ENCODE data around the gene ABHD5.
"Not testable (repeated sequence)": the region's sequence is repeated elsewhere in the genome, so short reads cannot be mapped to it uniquely, and the experiment has no call there.

The ABHD5 gene

GRCh38 chr3:43665011-43665410 lies 25.7 kb upstream of the ABHD5 start:
- H3K4me3 ChIP-seq (ENCODE audit: low read length); H3K4me1 ChIP-seq (ENCODE audit: control insufficient read depth, insufficient read depth, low read length); DNase-seq (ENCODE audit: low read depth); H3K36me3 ChIP-seq (ENCODE audit: control insufficient read depth, insufficient read depth, low read length, severe bottlenecking); H3K27me3 ChIP-seq (replicated peaks; ENCODE audit: control insufficient read depth, insufficient read depth, low read length); H3K9ac ChIP-seq (ENCODE audit: low read length); H3K9me3 ChIP-seq (ENCODE audit: control insufficient read depth, low read length): not testable (repeated sequence)

GRCh38 chr3:43670635-43671522 lies 19.9 kb upstream of the ABHD5 start:
- no peak overlapping the region for H3K9ac ChIP-seq (ENCODE audit: low read length)
- H3K4me3 ChIP-seq (ENCODE audit: low read length), result no peak overlapping the region
- DNase-seq (ENCODE audit: low read depth), result no peak
- H3K27me3 ChIP-seq (replicated peaks; ENCODE audit: control insufficient read depth, insufficient read depth, low read length), result no peaks in the 10 kb centered on the region
- H3K4me1 ChIP-seq (ENCODE audit: control insufficient read depth, insufficient read depth, low read length), result peaks cover 6% of the 10 kb centered on the region
- no peaks in the 10 kb centered on the region for H3K9me3 ChIP-seq (ENCODE audit: control insufficient read depth, low read length)
- H3K36me3 ChIP-seq (ENCODE audit: control insufficient read depth, insufficient read depth, low read length, severe bottlenecking), result no peaks in the 10 kb centered on the region

GRCh38 chr3:43674345-43675085 lies 16.2 kb upstream of the ABHD5 start:
- no peaks in the 10 kb centered on the region for H3K9me3 ChIP-seq (ENCODE audit: control insufficient read depth, low read length)
- no peak for DNase-seq (ENCODE audit: low read depth)

GRCh38 chr3:43675593-43675992 lies 15.1 kb upstream of the ABHD5 start:
- H3K4me3 ChIP-seq (ENCODE audit: low read length), result no peak overlapping the region
- H3K4me1 ChIP-seq (ENCODE audit: control insufficient read depth, insufficient read depth, low read length), result no peaks in the 10 kb centered on the region
- no peaks in the 10 kb centered on the region for H3K9me3 ChIP-seq (ENCODE audit: control insufficient read depth, low read length)
- DNase-seq (ENCODE audit: low read depth), result no peak
- H3K9ac ChIP-seq (ENCODE audit: low read length), result no peak overlapping the region
- no peaks in the 10 kb centered on the region for H3K36me3 ChIP-seq (ENCODE audit: control insufficient read depth, insufficient read depth, low read length, severe bottlenecking)
- no peaks in the 10 kb centered on the region for H3K27me3 ChIP-seq (replicated peaks; ENCODE audit: control insufficient read depth, insufficient read depth, low read length)

More at GRCh38 chr3:43674345-43675085, 16.2 kb upstream of the ABHD5 start:
- no peak overlapping the region for H3K9ac ChIP-seq (ENCODE audit: low read length)
- no peak overlapping the region for H3K4me3 ChIP-seq (ENCODE audit: low read length)
- H3K36me3 ChIP-seq (ENCODE audit: control insufficient read depth, insufficient read depth, low read length, severe bottlenecking), result no peaks in the 10 kb centered on the region
- no peaks in the 10 kb centered on the region for H3K4me1 ChIP-seq (ENCODE audit: control insufficient read depth, insufficient read depth, low read length)
- H3K27me3 ChIP-seq (replicated peaks; ENCODE audit: control insufficient read depth, insufficient read depth, low read length), result no peaks in the 10 kb centered on the region

- no peaks in the 10 kb centered on the region for H3K4me1 ChIP-seq (ENCODE audit: control insufficient read depth, insufficient read depth, low read length)
- no peaks in the 10 kb centered on the region for H3K9me3 ChIP-seq (ENCODE audit: control insufficient read depth, low read length)
- DNase-seq (ENCODE audit: low read depth), result no peak
- H3K4me3 ChIP-seq (ENCODE audit: low read length), result no peak overlapping the region
- H3K36me3 ChIP-seq (ENCODE audit: control insufficient read depth, insufficient read depth, low read length, severe bottlenecking), result no peaks in the 10 kb centered on the region
- H3K27me3 ChIP-seq (replicated peaks; ENCODE audit: control insufficient read depth, insufficient read depth, low read length), result no peaks in the 10 kb centered on the region
- no peak overlapping the region for H3K9ac ChIP-seq (ENCODE audit: low read length)
Observed at GRCh38 chr3:43676441-43676840, 14.3 kb upstream of the ABHD5 start.

GRCh38 chr3:43678375-43678774 lies 12.4 kb upstream of the ABHD5 start:
- H3K4me1 ChIP-seq (ENCODE audit: control insufficient read depth, insufficient read depth, low read length); H3K9me3 ChIP-seq (ENCODE audit: control insufficient read depth, low read length); H3K36me3 ChIP-seq (ENCODE audit: control insufficient read depth, insufficient read depth, low read length, severe bottlenecking); H3K4me3 ChIP-seq (ENCODE audit: low read length); H3K9ac ChIP-seq (ENCODE audit: low read length); DNase-seq (ENCODE audit: low read depth); H3K27me3 ChIP-seq (replicated peaks; ENCODE audit: control insufficient read depth, insufficient read depth, low read length): not testable (repeated sequence)

- H3K4me3 ChIP-seq (ENCODE audit: low read length); H3K9ac ChIP-seq (ENCODE audit: low read length); H3K36me3 ChIP-seq (ENCODE audit: control insufficient read depth, insufficient read depth, low read length, severe bottlenecking); H3K27me3 ChIP-seq (replicated peaks; ENCODE audit: control insufficient read depth, insufficient read depth, low read length); H3K9me3 ChIP-seq (ENCODE audit: control insufficient read depth, low read length); H3K4me1 ChIP-seq (ENCODE audit: control insufficient read depth, insufficient read depth, low read length); DNase-seq (ENCODE audit: low read depth): not testable (repeated sequence)
Observed at GRCh38 chr3:43678887-43679449, 11.8 kb upstream of the ABHD5 start.

- DNase-seq (ENCODE audit: low read depth); H3K9ac ChIP-seq (ENCODE audit: low read length); H3K4me3 ChIP-seq (ENCODE audit: low read length); H3K9me3 ChIP-seq (ENCODE audit: control insufficient read depth, low read length); H3K27me3 ChIP-seq (replicated peaks; ENCODE audit: control insufficient read depth, insufficient read depth, low read length); H3K4me1 ChIP-seq (ENCODE audit: control insufficient read depth, insufficient read depth, low read length); H3K36me3 ChIP-seq (ENCODE audit: control insufficient read depth, insufficient read depth, low read length, severe bottlenecking): not testable (repeated sequence)
Observed at GRCh38 chr3:43680857-43681256, 9.9 kb upstream of the ABHD5 start.

GRCh38 chr3:43684944-43685343 lies 5.8 kb upstream of the ABHD5 start:
- Histone ChIP-seq H3K9ac (ENCODE audit: low read length) (no peak overlapping the region), H3K27me3 (replicated peaks; ENCODE audit: control insufficient read depth, insufficient read depth, low read length) (no peaks in the 10 kb centered on the region), H3K4me3 (ENCODE audit: low read length) (no peak overlapping the region), H3K9me3 (ENCODE audit: control insufficient read depth, low read length) (no peaks in the 10 kb centered on the region), H3K36me3 (ENCODE audit: control insufficient read depth, insufficient read depth, low read length, severe bottlenecking) (no peaks in the 10 kb centered on the region), H3K4me1 (ENCODE audit: control insufficient read depth, insufficient read depth, low read length) (no peaks in the 10 kb centered on the region)
- no peak for DNase-seq (ENCODE audit: low read depth)

GRCh38 chr3:43685921-43686320 lies 4.8 kb upstream of the ABHD5 start:
- H3K27me3 ChIP-seq (replicated peaks; ENCODE audit: control insufficient read depth, insufficient read depth, low read length), result no peaks in the 10 kb centered on the region
- H3K9ac ChIP-seq (ENCODE audit: low read length), result no peak overlapping the region
- H3K4me3 ChIP-seq (ENCODE audit: low read length), result no peak overlapping the region
- H3K9me3 ChIP-seq (ENCODE audit: control insufficient read depth, low read length), result no peaks in the 10 kb centered on the region
- DNase-seq (ENCODE audit: low read depth), result no peak
- peaks cover 3% of the 10 kb centered on the region for H3K4me1 ChIP-seq (ENCODE audit: control insufficient read depth, insufficient read depth, low read length)
- H3K36me3 ChIP-seq (ENCODE audit: control insufficient read depth, insufficient read depth, low read length, severe bottlenecking), result no peaks in the 10 kb centered on the region

- Histone ChIP-seq H3K9ac (ENCODE audit: low read length) (no peak overlapping the region), H3K36me3 (ENCODE audit: control insufficient read depth, insufficient read depth, low read length, severe bottlenecking) (no peaks in the 10 kb centered on the region), H3K4me1 (ENCODE audit: control insufficient read depth, insufficient read depth, low read length) (peaks cover 3% of the 10 kb centered on the region), H3K9me3 (ENCODE audit: control insufficient read depth, low read length) (no peaks in the 10 kb centered on the region), H3K27me3 (replicated peaks; ENCODE audit: control insufficient read depth, insufficient read depth, low read length) (no peaks in the 10 kb centered on the region), H3K4me3 (ENCODE audit: low read length) (no peak overlapping the region)
- DNase-seq (ENCODE audit: low read depth), result no peak
Observed at GRCh38 chr3:43686333-43686699, 4.4 kb upstream of the ABHD5 start.

Data from adipocyte (in vitro differentiated cells).